Left ventricle myocardium inferior (tissue), 1 donor: ENCODE data around the gene AP1G2. TPM values are rescaled to one million over a fixed set of nuclear protein-coding genes. Genes with fewer than 3 reads are reported as not detected.
A peak's percentile ranks its signal among the peaks of the same experiment; 100 is the strongest.

Experiments used
- DNase-seq: peaks from one replicate; pipeline ENCODE4 v3.0.0-alpha.2; 2020
- H3K27ac ChIP-seq: fragments of 200-600 bp; replicated peaks from 2 replicates; pipeline ENCODE4 v1.8.0; 2021
- H3K27me3 ChIP-seq: fragments of 200-600 bp; 2 replicates; pipeline ENCODE4 v1.8.0; 2021; ENCODE audit warnings: low read depth
- H3K36me3 ChIP-seq: fragments of 200-600 bp; 2 replicates; pipeline ENCODE4 v1.8.0; 2021
- H3K4me1 ChIP-seq: fragments of 200-600 bp; 2 replicates; pipeline ENCODE4 v1.8.0; 2021
- H3K4me3 ChIP-seq: fragments of 200-600 bp; 2 replicates; pipeline ENCODE4 v1.8.0; 2021; ENCODE audit warnings: mild to moderate bottlenecking, moderate library complexity
- H3K9me3 ChIP-seq: fragments of 200-600 bp; replicated peaks from 2 replicates; pipeline ENCODE4 v1.8.0; 2021
- intact Hi-C: fragments of 100-400 bp; cut with micrococcal nuclease; formaldehyde crosslinking; loops from one replicate; pipeline ENCODE4 v1.11.0; 2022
- total RNA-seq: library from RNA; stranded (reverse); fragmentation: NEBNext Ultra II Directional; extraction: Animal tissue kit (Norgen Biotek cat#: 25700); gene quantifications from one replicate; pipeline ENCODE4 v1.2.1, GENCODE V29; 2021
- TF ChIP-seq, protein P1 (sequence below): fragments of 200-600 bp; IDR thresholded peaks from 2 replicates; pipeline ENCODE4 v1.8.0; 2021; ENCODE audit warnings: antibody characterized with exemption, mild to moderate bottlenecking, borderline replicate concordance
- donor health status: DM: no; HTN: yes; CAD: no; lungs with severe emphysema.

Gene AP1G2
- total RNA-seq, 1 donor from 2014 or later, result 10.4 TPM

GRCh38 chr14:23566112-23566777, 1.3 kb downstream of the AP1G2 start:
- Histone ChIP-seq H3K4me3 (peak overlapping the region; percentile 80), H3K36me3 (peaks cover 9% of the 10 kb centered on the region), H3K9me3 (no peaks in the 10 kb centered on the region), H3K4me1 (peaks cover 19% of the 10 kb centered on the region), H3K27me3 (peaks cover 2% of the 10 kb centered on the region), H3K27ac (peak overlapping the region; percentile 78)
- no peak for DNase-seq
- TF ChIP-seq, protein P1, sequence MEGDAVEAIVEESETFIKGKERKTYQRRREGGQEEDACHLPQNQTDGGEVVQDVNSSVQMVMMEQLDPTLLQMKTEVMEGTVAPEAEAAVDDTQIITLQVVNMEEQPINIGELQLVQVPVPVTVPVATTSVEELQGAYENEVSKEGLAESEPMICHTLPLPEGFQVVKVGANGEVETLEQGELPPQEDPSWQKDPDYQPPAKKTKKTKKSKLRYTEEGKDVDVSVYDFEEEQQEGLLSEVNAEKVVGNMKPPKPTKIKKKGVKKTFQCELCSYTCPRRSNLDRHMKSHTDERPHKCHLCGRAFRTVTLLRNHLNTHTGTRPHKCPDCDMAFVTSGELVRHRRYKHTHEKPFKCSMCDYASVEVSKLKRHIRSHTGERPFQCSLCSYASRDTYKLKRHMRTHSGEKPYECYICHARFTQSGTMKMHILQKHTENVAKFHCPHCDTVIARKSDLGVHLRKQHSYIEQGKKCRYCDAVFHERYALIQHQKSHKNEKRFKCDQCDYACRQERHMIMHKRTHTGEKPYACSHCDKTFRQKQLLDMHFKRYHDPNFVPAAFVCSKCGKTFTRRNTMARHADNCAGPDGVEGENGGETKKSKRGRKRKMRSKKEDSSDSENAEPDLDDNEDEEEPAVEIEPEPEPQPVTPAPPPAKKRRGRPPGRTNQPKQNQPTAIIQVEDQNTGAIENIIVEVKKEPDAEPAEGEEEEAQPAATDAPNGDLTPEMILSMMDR, result no peak
- intact Hi-C loops, result no loop called here

DNA sequence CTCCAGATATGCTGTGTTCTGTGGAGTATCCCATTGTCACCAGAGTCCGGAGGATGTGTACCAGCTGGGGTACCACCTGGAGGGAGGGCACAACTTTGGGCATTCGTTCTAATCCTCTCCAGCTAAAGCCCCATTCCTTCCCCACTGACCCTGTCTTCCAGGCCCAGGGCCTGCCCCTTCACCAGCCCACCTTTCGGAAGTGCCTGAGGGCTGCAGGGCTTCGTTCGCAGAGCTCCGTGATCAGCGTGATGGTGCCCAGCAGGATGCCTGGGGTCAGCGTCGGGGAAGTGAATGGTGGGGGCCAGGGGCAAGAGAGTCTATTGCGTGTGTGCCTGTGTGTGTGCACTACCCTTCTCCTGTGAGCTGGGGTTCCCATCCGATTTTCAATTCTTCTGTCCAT, 2.0 kb downstream of the AP1G2 start:
- H3K36me3 ChIP-seq, result peaks cover 13% of the 10 kb centered on the region
- no peak for DNase-seq
- TF ChIP-seq, protein P1, result no peak
- no peak overlapping the region for H3K4me3 ChIP-seq
- H3K4me1 ChIP-seq, result peaks cover 19% of the 10 kb centered on the region
- H3K27ac ChIP-seq, result no peak overlapping the region
- no peaks in the 10 kb centered on the region for H3K27me3 ChIP-seq
- no peaks in the 10 kb centered on the region for H3K9me3 ChIP-seq
- intact Hi-C loops, result no loop called here

GRCh38 chr14:23564876-23565275, 2.7 kb downstream of the AP1G2 start:
- Histone ChIP-seq H3K4me3 (no peak overlapping the region), H3K36me3 (peaks cover 17% of the 10 kb centered on the region), H3K27me3 (no peaks in the 10 kb centered on the region), H3K27ac (no peak overlapping the region), H3K4me1 (peaks cover 19% of the 10 kb centered on the region), H3K9me3 (no peaks in the 10 kb centered on the region)
- no peak for DNase-seq
- TF ChIP-seq, protein P1, result no peak
- intact Hi-C loops, result no loop called here

- TF ChIP-seq, protein P1, result no peak
- Histone ChIP-seq H3K4me1 (peaks cover 19% of the 10 kb centered on the region), H3K4me3 (no peak overlapping the region), H3K9me3 (no peaks in the 10 kb centered on the region), H3K27me3 (no peaks in the 10 kb centered on the region), H3K27ac (no peak overlapping the region), H3K36me3 (peaks cover 20% of the 10 kb centered on the region)
- intact Hi-C loops, result no loop called here
- no peak for DNase-seq
Observed at GRCh38 chr14:23564181-23564812, 3.3 kb downstream of the AP1G2 start.

DNA sequence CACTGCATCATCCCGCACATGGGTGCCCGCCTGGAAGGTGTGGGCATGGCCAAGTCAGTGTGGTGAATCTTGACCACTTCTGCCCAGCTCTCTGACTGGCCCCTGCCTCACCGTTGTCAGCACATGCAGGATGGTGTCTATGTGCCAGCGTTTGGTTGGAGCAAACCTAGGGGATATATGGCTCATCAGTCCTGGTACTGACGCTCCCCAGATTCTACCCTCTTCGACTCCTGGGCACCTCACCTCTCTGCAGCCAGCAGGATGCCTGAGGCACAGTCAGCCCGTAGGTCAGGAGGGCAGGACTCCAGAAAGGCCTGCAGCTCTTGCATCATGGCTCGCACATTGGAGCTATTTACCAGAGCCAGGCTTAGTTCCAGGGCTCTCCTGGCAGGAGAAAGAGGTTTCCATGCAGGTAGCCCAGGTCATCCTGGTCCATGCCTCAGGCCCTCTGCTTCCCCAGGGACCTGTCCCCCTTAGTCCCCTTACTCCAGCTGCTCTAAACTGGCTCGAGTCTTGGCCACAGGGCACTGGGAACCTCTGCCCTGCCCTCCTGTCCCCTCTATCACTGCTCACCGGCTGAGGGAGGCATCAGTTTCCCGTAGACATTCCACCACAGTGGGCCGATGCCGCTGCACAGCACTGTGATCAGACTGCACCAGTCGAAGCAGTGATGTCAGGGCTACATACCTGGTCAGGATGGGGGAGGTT, 4.0 kb downstream of the AP1G2 start:
- Histone ChIP-seq H3K4me3 (no peak overlapping the region), H3K27ac (no peak overlapping the region), H3K36me3 (peaks cover 22% of the 10 kb centered on the region), H3K27me3 (no peaks in the 10 kb centered on the region), H3K4me1 (peaks cover 19% of the 10 kb centered on the region), H3K9me3 (no peaks in the 10 kb centered on the region)
- TF ChIP-seq, protein P1, result no peak
- intact Hi-C loops, result loop anchor here (2.0 kb wide), 1 partner anchor 85 kb away; no protein-coding TSS in a partner anchor
- no peak for DNase-seq
